HCT116 (cell line): Measurements from ENCODE around the gene TUBA8.

Experiments used
- JUND ChIP-seq: IDR thresholded peaks from 2 replicates; pipeline ENCODE4 v1.6.1; 2012
- POLR2A ChIP-seq: IDR thresholded peaks from 2 replicates; pipeline ENCODE4 v1.7.0; 2011; ENCODE audit warnings: borderline replicate concordance; ENCODE audit not compliant: insufficient read depth, insufficient read length; ENCODE audit errors: extremely low read depth
- POLR2AphosphoS5 ChIP-seq: IDR thresholded peaks from 2 replicates; pipeline ENCODE4 v1.6.1; 2011; ENCODE audit warnings: mild to moderate bottlenecking, low read depth, low read length, moderate library complexity
- ZBTB33 ChIP-seq: IDR thresholded peaks from 2 replicates; pipeline ENCODE4 v1.6.1; 2011; ENCODE audit warnings: mild to moderate bottlenecking, low read length, moderate library complexity; ENCODE audit not compliant: insufficient replicate concordance; ENCODE audit errors: extremely low read depth
- ZNF274 ChIP-seq: fragments of 200-500 bp; sonication (Bioruptor generic); IDR thresholded peaks from 2 replicates; pipeline ENCODE4 v1.6.1; 2014; ENCODE audit warnings: mild to moderate bottlenecking, low read depth, low read length, inconsistent platforms
- TF ChIP-seq, protein P1 (sequence below), 3 experiments: fragments of 200-600 bp in 1 of 3; sonication (generic) in 1 of 3; IDR thresholded peaks in 2 of 3; conservative IDR thresholded peaks in 1 of 3; 2 replicates each; pipeline ENCODE4 v1.5.1; 2012 to 2017; ENCODE audit warnings: low read depth in 2 of 3, low read length in 2 of 3, antibody characterized with exemption in 1 of 3, borderline replicate concordance in 1 of 3, control low read depth in 1 of 3, mild to moderate bottlenecking in 1 of 3, mixed read lengths in 1 of 3, mixed run types in 1 of 3, moderate library complexity in 1 of 3; ENCODE audit not compliant: insufficient read depth in 1 of 3

DNA sequence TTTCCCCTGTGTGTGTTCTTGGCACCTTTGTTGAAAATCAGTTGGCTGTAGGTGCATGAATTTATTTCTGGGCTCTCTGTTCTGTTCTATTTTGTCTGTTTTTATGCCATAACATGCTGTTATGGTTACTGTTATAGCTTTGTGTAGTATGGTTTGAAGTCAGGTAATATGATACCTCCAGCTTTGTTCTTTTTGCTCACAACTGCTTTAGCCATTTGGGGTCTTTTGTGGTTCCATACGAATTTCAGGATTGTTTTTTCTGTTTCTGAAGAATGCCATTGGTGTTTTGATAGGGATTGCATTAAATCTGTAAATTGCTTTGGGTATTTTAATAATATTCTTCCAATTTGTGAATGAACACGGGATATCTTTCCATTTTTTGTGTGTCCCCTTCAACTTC is 28.1 kb upstream of the TUBA8 start:
- TF ChIP-seq POLR2A (no peak), JUND (no peak), ZNF274 (no peak), ZBTB33 (no peak), POLR2AphosphoS5 (no peak)
- TF ChIP-seq, protein P1, sequence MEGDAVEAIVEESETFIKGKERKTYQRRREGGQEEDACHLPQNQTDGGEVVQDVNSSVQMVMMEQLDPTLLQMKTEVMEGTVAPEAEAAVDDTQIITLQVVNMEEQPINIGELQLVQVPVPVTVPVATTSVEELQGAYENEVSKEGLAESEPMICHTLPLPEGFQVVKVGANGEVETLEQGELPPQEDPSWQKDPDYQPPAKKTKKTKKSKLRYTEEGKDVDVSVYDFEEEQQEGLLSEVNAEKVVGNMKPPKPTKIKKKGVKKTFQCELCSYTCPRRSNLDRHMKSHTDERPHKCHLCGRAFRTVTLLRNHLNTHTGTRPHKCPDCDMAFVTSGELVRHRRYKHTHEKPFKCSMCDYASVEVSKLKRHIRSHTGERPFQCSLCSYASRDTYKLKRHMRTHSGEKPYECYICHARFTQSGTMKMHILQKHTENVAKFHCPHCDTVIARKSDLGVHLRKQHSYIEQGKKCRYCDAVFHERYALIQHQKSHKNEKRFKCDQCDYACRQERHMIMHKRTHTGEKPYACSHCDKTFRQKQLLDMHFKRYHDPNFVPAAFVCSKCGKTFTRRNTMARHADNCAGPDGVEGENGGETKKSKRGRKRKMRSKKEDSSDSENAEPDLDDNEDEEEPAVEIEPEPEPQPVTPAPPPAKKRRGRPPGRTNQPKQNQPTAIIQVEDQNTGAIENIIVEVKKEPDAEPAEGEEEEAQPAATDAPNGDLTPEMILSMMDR (IDR thresholded peaks at IDR 0.05 in 2 of 3, conservative IDR thresholded peaks at IDR 0.05 in 1 of 3; ENCODE audit: borderline replicate concordance in 1 of 3, insufficient read depth in 1 of 3, low read depth in 2 of 3, low read length in 2 of 3): no peak
